ENCODE results near the gene FN1.
"Not testable (repeated sequence)": the region's sequence is repeated elsewhere in the genome, so short reads cannot be mapped to it uniquely, and the experiment has no call there.

The FN1 gene

DNA sequence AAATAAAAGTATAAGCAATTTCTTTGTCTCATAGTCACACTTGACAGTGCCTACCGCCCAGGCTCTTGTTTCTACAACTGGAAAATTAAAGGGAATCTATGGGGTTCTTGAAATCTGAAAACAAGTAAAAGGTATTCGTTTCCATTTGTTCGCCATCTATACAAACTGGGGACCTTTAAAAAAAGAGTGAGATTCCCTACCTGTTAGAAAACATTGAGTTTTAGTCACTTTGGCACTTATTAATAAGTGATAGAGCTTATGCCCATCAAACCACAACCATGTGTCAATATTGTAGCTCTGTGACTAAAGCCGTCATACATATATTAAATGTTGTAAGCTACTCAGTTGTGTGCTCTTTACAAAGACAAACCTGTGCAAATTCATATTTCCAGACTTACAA is 13.2 kb downstream of the FN1 start:
- DNase-seq, result no peak

DNA sequence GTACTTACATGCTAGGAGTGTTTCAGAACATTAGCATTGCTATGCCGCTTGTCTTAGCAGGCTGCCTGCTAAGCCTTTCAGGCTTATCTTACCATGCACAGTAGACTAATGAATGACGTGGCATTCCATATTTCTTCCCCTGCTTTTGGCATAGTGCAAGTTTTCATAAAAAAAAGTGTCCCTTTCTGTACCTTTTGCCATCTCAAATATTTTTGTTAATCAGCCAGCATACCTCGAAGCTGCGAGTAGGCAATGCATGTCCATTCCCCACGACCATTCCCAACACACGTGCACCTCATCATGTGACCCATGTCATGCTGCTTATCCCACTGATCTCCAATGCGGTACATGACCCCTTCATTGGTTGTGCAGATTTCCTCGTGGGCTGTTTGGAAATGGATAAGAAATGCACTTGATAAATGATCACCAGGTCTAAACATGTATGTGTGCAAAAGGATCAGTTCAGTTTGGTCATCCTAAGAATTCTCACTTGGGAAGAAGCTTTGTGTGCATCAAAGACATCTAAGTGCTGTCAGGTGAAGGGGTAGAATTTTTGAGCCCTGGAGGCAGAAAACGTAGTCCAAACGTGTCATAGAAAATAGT is 13.9 kb downstream of the FN1 start:
- no peak for DNase-seq

DNA sequence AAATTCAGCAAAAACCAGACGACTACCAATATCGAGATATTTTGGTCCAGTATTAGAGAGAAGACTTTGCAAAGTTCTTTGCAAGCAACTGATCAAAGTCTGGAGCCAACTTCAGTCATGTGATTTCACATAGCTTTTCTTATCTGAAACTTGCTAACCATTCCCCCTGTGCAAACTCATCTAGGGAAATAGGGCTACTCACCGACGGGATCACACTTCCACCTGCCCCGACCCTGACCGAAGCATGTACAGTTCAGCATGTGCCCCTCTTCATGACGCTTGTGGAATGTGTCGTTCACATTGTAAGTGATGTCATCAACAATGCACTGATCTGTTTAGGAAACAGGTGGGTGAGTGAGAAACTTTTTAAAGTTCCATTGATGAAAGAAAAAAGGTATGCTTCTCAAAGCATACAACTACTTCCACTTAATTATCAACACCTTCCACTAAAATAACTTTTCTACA is 15.4 kb downstream of the FN1 start:
- DNase-seq, result no peak

DNA sequence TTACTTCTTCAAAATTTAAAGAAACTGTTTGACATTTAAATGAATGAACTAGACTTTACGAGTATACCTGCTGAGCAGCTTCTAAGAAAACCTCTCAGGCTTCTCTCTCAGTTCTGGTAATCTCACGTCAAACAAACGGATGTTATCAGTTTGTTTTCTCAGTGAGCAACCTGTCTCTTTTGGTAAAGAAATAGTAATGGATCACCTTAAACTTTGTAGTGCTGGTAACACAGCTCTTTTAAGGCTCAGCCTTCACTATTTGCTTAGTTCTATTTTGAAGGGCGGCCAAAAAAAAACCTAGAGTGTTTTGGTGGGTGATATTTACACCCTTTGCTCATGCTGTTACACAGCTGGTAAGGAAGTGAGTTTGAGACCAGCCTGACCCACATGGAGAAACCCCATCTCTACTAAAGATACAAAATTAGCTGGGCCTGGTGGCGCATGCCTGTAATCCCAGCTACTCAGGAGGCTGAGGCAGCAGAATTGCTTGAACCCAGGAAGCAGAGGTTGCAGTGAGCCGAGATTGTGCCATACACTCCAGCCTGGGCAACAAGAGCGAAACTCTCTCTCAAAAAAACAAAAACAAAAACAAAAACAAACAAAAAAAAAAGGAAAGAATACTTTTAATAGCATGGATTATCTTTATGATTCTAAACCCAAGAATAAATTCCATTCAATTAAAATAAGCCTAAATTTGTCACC is 15.9 kb downstream of the FN1 start:
- DNase-seq, result no peak

DNA sequence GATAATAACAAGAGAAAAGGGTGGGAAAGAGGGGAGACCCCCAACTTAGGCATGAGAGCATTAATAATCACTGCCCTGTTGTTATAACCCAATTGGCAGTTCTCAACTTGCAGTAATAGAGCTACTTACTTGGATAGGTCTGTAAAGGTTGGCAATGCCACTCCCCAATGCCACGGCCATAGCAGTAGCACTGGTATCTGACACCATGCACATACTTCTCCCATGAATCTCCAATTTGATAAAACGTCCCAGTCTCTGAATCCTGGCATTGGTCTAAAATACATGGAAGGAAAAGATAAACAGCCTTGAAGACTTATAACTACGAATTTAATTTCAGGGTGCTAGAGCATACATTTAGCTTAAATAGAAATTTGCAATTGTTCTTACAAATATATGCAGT is 16.8 kb downstream of the FN1 start:
- DNase-seq, result no peak

DNA sequence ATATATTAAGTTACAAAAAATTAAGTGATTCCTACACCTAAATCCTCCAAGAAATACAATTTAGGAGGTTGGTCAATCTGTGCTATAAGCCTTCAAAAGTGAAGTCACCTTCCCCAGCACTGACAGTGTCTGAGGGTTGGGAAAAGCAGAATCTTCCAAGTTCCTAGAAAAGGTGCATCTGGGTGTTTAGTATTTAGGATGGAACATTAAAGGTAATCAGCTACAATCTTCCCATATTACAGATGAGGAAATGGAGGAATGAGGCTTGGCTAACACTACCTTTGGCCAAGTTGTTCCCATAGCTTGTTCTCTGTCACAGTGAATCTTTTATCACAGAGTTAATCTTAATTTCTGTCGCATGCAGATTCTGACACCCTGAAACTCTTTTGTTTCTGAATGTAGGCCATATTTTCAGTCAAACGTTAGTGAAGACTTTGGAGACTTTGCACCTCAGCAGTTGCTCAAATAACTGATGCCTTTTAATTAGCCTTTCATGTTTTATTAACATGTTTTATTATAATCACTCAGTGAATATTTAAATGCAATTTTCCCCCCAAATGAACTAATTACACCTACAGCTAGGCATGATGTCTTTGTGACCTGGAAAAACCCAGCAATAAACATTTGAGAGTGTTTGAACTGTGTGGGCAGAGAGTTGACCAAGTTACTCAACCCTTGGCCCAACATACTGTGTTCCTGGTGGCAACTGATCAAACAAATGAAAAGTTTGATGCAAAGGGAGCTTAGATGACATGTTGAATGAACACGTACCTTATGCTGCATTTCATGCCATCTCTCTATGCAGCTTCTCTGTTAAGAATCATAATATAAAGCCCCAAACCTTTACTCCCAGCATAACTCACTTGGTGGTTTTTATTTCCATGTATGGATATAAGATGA is 17.6 kb downstream of the FN1 start:
- no peak for DNase-seq

DNA sequence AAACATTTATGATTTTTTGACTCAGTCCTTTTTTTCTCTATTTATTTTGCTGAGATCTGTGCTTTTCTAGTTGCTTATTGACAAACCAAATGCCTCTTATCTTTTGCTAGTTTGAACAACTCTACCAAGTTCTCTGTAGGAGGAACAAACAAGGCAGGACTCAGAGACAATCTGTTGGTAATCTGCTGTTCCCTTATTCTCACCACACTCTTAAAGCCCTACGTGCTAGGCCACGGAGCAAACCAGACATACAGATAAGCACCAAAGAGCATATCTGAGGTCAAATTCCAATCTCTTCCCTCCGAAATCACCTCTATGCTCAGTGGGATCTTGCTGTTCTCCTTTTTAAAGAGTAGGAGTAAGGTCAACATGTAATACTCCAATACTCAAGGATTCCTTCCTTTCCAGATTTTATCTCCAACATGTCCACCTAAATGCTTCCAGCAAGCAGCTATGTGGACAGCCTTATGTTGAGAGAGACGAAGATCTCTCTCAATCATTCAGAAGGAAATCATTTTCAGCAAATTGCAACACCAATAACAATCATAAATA is 18.4 kb downstream of the FN1 start:
- no peak for DNase-seq

DNA sequence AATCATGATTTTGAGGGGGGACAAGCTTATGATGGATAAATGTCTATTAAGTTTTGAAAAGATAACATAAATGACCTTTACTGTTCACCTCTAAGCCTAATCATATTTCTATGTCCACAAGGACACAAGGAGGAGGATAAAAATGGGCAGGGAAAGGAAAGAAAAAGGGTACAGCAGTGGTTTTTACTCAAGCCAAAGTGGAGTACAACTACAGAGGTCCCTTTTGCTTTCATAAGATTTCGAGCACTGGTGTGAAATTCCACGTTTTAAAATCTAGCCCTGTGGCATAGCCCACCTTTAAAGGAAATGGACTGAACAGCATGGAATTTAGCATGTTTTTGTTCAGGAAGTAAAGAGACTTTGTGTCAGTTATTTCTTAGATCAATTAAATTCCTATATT is 19.2 kb downstream of the FN1 start:
- no peak for DNase-seq

DNA sequence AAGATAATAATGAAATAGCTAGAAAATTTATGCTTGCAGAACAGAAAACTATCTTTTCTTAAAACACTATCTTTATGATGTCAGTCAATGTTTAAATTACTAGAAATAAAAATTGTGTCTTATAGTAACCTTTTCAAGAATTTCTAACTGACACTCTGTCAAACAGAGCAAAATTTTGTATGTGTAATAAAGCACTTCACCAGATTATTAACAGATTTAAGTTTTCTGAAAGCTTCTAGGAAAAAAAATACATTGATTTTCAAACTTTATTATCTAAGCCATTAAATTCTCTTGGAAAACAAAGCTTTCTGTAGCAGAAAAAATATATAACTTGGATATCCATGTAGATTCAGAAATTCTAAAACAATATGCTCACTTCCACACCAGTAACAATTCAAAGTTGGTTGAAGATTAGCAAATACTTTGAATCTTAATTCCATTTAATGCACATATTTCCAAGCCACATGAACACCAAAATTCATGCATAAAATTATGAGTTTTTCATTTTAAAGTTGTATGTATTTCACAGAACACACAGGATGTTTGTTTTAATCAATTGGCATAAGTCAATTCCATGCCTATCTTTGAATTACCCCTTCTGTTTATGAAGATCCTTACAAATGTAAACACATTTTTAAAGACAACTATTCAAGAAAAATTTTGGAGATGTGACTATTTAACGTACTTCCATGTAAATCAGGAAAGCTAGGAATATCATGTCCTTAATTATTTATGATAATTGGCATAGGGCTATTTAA is 19.9 kb downstream of the FN1 start:
- no peak for DNase-seq

DNA sequence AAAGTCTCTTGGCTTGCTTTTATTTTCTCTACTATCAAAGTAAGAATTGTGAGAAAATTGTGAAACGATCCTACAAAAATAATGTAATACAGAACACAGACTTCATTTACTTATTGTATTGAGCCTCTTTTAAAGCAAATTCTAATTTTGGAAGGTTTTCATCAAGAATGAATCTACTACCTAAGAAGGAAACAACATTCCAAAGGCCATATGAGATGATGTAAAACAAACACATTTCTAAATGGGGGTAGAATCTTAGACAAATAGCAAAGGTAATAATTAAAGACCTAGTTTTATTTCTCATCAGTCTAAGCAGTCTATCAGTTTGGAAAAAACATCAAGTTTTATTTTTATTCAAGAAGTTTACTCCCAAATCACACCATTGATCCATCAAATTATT is 20.6 kb downstream of the FN1 start:
- DNase-seq, result no peak

DNA sequence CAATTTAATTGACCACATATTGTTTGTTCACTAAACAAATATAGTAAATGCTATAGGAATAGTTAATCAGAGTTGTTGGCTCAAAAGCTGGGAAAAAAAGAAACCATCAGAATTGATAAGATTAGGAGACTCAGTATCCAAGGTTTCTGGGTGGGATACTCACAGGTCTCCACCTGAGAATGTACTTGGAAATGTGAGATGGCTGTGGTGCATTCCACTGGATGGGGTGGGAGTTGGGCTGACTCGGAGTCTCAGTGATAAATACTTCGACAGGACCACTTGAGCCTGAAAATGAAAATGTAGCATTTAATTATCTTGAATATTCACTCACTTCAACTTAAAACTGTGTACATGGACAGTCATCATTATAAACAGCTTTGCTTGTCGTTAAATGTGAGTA is 21.2 kb downstream of the FN1 start:
- DNase-seq, result no peak

DNA sequence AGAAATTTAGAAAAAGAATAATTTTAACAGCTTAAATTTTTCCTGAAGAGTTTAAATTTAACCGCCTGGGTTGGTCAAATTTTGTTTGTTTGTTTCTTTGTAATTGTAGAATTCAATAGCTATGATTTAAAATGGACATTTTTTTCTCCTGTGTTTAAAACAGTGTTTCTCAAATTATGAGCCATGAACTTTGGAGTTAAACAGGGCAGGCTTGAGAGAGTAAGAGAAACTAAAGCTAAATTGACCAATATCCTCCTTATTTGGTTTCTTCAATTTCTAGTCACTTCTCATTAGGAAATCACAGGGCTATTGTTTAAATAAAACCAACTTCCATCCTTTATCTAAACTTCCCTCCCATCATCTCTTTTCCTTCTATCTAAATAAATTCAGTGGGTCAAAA is 21.9 kb downstream of the FN1 start:
- DNase-seq, result no peak

DNA sequence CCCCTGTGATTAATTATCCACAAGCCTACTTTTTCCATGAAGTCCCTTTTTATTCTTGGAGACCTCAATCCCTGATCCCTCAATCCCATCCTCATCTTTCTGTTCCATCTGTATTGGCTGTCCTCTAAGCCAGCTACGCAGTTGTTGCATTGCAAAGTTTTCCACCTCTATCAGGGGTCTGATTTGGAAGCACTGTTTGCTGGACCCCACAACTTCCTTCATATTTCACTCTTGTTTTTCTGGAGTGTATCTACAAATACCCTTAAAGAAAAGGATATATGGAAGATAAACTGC is 22.4 kb downstream of the FN1 start:
- DNase-seq, result no peak

DNA sequence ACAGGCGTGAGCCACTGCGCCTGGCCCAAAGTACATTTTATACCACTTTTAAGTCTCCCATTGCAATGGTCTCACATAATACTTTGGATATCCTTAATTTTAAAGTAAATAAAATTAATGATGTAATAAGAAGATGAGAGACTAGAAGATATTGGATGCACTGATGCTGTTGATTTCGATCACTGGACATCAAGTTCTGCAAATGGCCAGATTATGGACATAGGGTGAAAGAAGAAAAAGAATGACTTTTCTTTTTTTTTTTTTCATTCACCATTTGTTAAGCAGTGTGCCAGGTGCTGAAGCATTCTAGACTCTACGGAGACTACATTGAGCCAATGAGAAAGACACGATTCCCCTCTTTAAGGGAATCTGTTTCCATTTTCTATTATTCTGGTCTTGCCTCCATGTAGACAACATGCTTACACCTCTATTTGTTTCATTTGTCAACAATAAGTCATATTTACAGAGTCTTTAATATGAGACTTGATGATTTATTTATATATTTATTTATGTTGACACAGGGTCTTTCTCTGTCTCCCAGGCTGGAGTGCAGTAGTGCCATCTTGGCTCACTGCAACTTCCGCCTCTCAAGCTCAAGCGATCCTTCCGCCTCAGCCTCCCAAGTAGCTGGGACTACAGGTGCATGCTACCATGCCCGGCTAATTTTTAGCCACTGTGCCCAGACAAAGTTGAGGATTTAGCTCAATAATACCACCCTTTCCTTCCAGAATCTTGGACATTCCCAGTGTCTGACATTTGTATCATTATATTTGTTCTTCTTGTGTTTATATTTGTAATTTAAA is 23.7 kb downstream of the FN1 start:
- no peak for DNase-seq

DNA sequence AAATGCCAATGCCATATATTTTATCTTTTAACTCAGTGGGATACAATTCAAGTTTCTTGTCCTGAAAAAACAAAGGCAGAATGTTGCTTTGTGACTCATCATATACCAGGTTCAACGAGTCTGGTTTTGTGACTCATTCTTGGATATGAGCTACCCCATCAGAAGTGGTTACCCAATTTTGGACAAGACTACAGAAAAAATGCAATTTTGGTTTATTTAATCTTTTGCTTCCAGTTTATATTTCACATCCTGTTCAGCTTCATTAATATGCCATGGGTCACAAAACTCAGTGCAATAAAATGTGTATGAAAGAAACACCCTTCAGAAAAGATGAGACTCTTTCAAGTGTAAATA is 25.0 kb downstream of the FN1 start:
- no peak for DNase-seq

DNA sequence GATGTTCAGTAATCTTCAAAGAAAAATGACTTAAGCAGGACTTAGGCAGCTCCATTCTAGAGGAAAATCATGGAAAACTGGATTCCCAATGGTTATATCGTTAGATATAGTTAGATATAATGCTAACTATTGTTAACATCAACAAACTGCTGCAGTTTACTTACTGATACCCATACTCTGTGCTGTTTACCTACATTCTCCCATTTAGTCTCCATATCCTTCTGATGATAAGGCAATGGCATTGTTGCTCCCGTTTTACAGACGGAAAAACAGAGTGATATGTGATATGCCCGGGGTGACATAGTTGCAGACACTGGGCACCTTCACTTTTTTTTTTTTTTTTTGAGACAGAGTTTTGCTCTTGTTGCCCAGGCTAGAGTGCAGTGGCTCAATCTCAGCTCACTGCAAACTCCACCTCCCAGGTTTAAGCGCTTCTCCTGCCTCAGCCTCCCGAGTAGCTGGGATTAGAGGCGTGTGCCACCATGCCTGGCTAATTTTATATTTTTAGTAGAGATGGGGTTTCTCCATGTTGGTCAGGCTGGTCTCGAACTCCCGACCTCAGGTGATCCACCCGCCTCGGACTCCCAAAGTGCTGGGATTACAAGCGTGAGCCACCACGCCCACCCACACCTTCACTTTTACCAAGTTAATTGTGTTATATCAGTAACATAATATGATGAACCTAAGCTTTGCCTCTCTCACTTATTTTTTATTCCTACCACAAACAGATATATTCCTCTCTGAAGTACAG is 25.5 kb downstream of the FN1 start:
- not testable (repeated sequence) for DNase-seq

DNA sequence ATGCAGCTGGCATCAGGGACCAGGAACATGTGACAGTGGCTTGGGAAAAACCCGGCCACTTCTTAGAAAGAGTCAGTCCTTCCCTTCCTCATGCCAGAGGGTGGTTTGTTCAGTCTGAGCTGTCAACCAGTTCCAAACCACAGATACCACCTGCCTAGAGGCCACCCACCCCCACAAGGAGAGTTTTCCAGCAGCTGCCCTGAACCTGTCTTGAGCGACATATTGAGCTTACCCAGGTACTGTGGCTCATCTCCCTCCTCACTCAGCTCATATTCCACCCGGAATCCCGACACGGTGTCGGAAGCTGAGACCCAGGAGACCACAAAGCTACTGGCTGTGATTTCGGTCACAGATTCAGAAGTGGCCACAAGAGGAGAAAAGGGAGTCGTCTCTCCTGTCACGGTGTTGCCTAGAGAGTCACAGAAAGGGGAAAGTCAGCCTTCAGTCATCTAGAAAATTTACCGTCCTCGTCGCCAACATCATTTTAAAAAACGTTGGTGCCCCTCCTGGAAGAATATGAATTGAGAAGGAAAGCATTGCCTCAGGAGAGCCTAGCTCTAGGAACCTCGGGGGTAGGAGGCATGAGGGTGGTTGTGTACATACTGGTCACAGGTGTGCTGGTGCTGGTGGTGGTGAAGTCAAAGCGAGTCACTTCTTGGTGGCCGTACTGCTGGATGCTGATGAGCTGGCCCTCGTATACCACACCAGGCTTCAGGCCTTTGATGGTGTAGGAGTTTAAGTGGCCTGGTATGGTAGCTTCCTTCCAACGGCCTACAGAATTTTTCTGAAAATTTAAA is 26.3 kb downstream of the FN1 start:
- peak in 1 of 2 donors; percentile 29 for DNase-seq

DNA sequence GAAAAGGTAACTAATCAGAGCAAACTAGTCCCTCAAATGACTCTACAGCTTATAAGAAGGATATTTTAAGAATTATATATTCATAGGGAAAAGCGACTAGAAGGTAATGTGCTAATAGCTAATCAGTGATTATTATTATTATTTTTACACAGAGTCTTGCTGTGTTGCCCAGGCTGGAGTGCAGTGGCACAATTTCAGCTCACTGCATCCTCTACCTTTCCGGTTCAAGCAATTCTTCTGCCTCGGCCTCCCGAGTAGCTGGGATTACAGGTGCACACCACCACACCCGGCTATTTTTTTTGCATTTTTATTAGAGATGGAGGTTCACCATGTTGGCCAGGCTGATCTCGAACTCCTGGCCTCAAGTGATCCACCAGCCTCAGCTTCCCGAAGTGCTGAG is 27.4 kb downstream of the FN1 start:
- not testable (repeated sequence) for DNase-seq

DNA sequence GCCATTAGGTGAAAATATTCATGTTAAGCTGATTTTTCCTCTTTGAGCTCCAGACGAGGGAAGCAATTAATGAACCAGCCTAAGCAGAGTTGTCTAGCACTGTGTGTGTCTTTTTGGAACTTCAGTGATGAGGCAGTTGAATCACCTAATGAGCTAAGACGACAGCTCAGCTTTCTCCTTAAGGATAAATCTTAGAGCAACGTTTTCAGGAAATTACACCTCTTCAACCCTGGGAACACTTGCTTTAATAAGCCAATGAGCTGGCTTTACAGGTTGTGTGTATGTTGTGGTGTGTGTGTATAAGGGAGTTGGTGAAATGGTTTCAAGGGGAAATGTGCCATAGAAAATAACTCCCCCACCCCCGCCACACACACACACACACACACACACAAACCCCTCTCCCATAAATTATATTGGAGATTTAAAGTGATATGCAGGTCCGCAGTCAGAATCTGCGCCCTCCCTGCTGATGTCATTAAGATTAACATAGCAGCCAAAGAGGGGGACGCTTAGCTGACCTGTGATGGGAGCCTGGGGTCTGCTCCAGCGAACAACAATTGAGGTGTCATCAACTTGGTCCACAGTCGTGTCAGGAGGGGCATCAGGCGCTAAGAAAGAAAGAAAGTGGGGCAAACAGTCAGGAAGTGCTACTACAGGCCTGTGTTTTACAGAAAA is 28.1 kb downstream of the FN1 start:
- no peak for DNase-seq

DNA sequence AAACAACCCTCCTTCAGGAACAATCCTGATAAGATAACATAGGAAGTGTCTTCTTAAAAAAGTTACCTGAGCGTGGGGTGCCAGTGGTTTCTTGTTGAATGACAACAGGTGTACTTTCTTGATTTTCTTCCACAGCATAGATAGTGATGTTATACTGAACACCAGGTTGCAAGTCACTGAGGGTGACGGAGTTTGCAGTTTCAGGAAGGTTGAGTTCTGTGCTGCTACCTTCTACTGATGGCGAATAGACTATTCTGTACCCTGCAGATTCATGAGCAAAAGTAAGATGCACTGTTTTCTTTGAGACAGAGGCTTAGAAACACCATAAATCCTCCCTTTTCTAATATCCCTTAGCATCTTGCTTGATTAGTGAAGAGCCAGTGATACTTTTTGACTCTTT is 28.8 kb downstream of the FN1 start:
- no peak for DNase-seq

Measured in stimulated activated CD4-positive, alpha-beta T cell treated with anti-CD3 and anti-CD28 coated beads, Interleukin-2, amount 100 ng/mL, for 24 hours (primary cell).